CD4-positive, CD25-positive, alpha-beta regulatory T cell (primary cell): ENCODE results near the gene KIAA1217. TPM values are rescaled to one million over a fixed set of nuclear protein-coding genes. Genes with fewer than 3 reads are reported as not detected.
"Not testable (repeated sequence)": the region's sequence is repeated elsewhere in the genome, so short reads cannot be mapped to it uniquely, and the experiment has no call there.

Source experiments
- ATAC-seq, 2 donors: fragments of 150-1000 bp; cut with Tn5 transposase; one replicate each; pipeline ENCODE4 v1.10.0; 2021; ENCODE audit warnings: low read depth in 2 of 2, moderate number of reproducible peaks in 2 of 2, moderate library complexity in 1 of 2
- DNase-seq, 3 donors: peaks; one replicate each; pipeline versions ENCODE4 v3.0.0 to v3.0.0-alpha.2; 2012 to 2022; ENCODE audit warnings: mixed read lengths in 1 of 3
- H3K27ac ChIP-seq: one replicate; pipeline ENCODE4 v1.7.0; 2013; ENCODE audit warnings: mild to moderate bottlenecking, low read length; ENCODE audit not compliant: insufficient read depth, poor library complexity, severe bottlenecking
- H3K27me3 ChIP-seq: one replicate; pipeline ENCODE4 v1.7.0; 2013; ENCODE audit warnings: low read length; ENCODE audit not compliant: control insufficient read depth, insufficient read depth
- H3K36me3 ChIP-seq: one replicate; pipeline ENCODE4 v1.7.0; 2013; ENCODE audit warnings: mild to moderate bottlenecking, low read length, moderate library complexity; ENCODE audit not compliant: control insufficient read depth, insufficient read depth
- H3K4me1 ChIP-seq: 2 replicates; pipeline ENCODE4 v1.7.0; 2013; ENCODE audit warnings: mild to moderate bottlenecking, low read length; ENCODE audit not compliant: insufficient read depth, control insufficient read depth, poor library complexity, severe bottlenecking
- H3K4me3 ChIP-seq: one replicate; pipeline ENCODE4 v1.7.0; 2013; ENCODE audit warnings: low read depth, mild to moderate bottlenecking, low read length, moderate library complexity
- H3K9me3 ChIP-seq, 2 experiments: 1 replicate in 1 of 2; 2 replicates in 1 of 2; pipeline ENCODE4 v1.7.0; 2013; ENCODE audit warnings: low read length in 2 of 2, mild to moderate bottlenecking in 1 of 2, moderate library complexity in 1 of 2; ENCODE audit not compliant: control insufficient read depth in 2 of 2
- H3K27ac Mint-ChIP-seq, 3 donors: one replicate each; pipeline ENCODE4 v1.8.0; 2020 to 2022; ENCODE audit warnings: mild to moderate bottlenecking in 3 of 3, mixed read lengths in 3 of 3, moderate library complexity in 2 of 3
- H3K27me3 Mint-ChIP-seq: one replicate; pipeline ENCODE4 v1.8.0; 2022; ENCODE audit warnings: mild to moderate bottlenecking, mixed read lengths
- H3K36me3 Mint-ChIP-seq: one replicate; pipeline ENCODE4 v1.8.0; 2020; ENCODE audit warnings: mixed read lengths
- H3K4me1 Mint-ChIP-seq, 4 donors: one replicate each; pipeline ENCODE4 v1.8.0; 2020 to 2022; ENCODE audit warnings: mixed read lengths in 4 of 4, mild to moderate bottlenecking in 1 of 4
- H3K4me3 Mint-ChIP-seq, 4 donors: one replicate each; pipeline ENCODE4 v1.8.0; 2020 to 2022; ENCODE audit warnings: mild to moderate bottlenecking in 4 of 4, mixed read lengths in 4 of 4, moderate library complexity in 3 of 4
- H3K9me3 Mint-ChIP-seq, 7 donors: one replicate each; pipeline ENCODE4 v1.8.0; 2020 to 2022; ENCODE audit warnings: mixed read lengths in 7 of 7, mild to moderate bottlenecking in 3 of 7, moderate library complexity in 2 of 7
- polyA plus RNA-seq, 4 donors: library from polyadenylated mRNA; unstranded; fragments of 300-500 nt; fragmentation: Illumina TruSeq; gene quantifications; one replicate each; pipeline ENCODE4 v1.2.3, GENCODE V29; 2021
- total RNA-seq: library from RNA; stranded (reverse); gene quantifications from one replicate; pipeline ENCODE4 v1.2.3, GENCODE V29; 2022

The KIAA1217 gene
- total and polyA plus RNA-seq, 5 donors from 2014 or later = 0.10 TPM; not detected in 4

- H3K36me3 ChIP-seq, H3K27ac ChIP-seq, DNase-seq, H3K4me3 Mint-ChIP-seq, H3K4me1 ChIP-seq, H3K9me3 ChIP-seq, H3K27me3 ChIP-seq, H3K4me1 Mint-ChIP-seq, H3K9me3 Mint-ChIP-seq, H3K4me3 ChIP-seq, H3K27ac Mint-ChIP-seq, H3K36me3 Mint-ChIP-seq, ATAC-seq, H3K27me3 Mint-ChIP-seq: not testable (repeated sequence)
Measured at GRCh38 chr10:24482713-24483112, 273.8 kb downstream of the KIAA1217 start.

- H3K27me3 Mint-ChIP-seq = peaks cover under 1% of the 10 kb centered on the region
- DNase-seq (peak in 1 of 3 donors; percentile 49), ATAC-seq (peak; percentile 69 to 73)
- no peaks in the 10 kb centered on the region for H3K27me3 ChIP-seq
- peaks cover 0 to 4% (median 0%) of the 10 kb centered on the region in 4 donors for H3K4me1 Mint-ChIP-seq
- no peak overlapping the region for H3K4me3 ChIP-seq
- no peaks in the 10 kb centered on the region for H3K9me3 ChIP-seq
- H3K9me3 Mint-ChIP-seq = peaks cover 0 to 7% (median 2%) of the 10 kb centered on the region in 7 donors
- no peak overlapping the region for H3K27ac Mint-ChIP-seq
- H3K4me1 ChIP-seq = no peaks in the 10 kb centered on the region
- H3K4me3 Mint-ChIP-seq = no peak overlapping the region
- H3K36me3 Mint-ChIP-seq = no peaks in the 10 kb centered on the region
- no peaks in the 10 kb centered on the region for H3K36me3 ChIP-seq
- no peak overlapping the region for H3K27ac ChIP-seq
Measured at GRCh38 chr10:24483701-24484100, 274.8 kb downstream of the KIAA1217 start.

DNA sequence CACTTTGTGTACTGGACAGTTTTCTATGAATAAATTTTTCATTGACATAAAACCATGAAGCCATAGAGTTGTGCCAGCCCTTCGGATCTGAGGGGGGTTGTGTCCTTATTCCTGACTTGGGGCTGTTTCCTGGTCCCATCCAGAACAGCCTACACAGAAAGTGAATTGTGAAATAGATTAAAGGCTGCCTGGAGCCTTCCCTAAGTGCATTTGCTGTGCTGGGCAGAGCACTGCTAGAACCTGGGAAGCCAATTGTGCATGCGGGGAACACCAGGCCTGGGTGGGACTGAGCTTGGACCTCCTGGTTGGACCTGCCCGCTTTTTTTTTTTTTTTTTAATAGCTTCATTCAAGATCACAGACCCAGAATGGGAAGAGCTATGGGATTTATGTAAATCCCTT, 275.8 kb downstream of the KIAA1217 start:
- Mint-ChIP-seq H3K27me3 (peaks cover 4% of the 10 kb centered on the region), H3K4me3 (no peak overlapping the region), H3K27ac (no peak overlapping the region), H3K36me3 (no peaks in the 10 kb centered on the region), H3K4me1 (peaks cover 0 to 4% (median 0%) of the 10 kb centered on the region in 4 donors), H3K9me3 (peaks cover 0 to 2% (median 0%) of the 10 kb centered on the region in 7 donors)
- ATAC-seq (no peak), DNase-seq (no peak)
- H3K9me3 ChIP-seq = no peaks in the 10 kb centered on the region
- H3K27me3 ChIP-seq = no peaks in the 10 kb centered on the region
- H3K4me3 ChIP-seq = no peak overlapping the region
- H3K4me1 ChIP-seq = no peaks in the 10 kb centered on the region
- no peak overlapping the region for H3K27ac ChIP-seq
- no peaks in the 10 kb centered on the region for H3K36me3 ChIP-seq

DNA sequence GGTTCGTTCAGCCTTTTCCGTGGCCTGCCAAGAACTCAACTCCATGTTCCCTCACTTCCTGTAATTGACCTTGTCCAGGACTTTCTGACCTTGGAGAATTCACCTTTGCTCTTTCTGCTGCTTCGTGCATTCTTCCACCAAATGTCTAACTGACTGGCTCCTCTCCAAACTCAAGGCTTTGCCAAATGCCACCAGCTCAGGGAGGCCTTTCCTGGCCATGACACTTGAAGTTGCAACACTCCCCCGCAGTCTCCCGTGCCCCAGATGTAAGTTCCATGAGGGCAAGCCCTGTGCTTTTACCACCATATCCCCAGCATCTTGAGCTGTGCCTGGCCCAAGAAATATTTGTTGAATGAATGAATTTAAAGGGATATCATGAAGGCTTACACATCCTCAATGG, 276.4 kb downstream of the KIAA1217 start:
- peaks cover 4% of the 10 kb centered on the region for H3K27me3 Mint-ChIP-seq
- Histone ChIP-seq H3K27ac (no peak overlapping the region), H3K36me3 (no peaks in the 10 kb centered on the region), H3K4me1 (no peaks in the 10 kb centered on the region), H3K4me3 (no peak overlapping the region), H3K27me3 (no peaks in the 10 kb centered on the region), H3K9me3 (no peaks in the 10 kb centered on the region)
- H3K4me1 Mint-ChIP-seq = peaks cover 0 to 4% (median 0%) of the 10 kb centered on the region in 4 donors
- H3K27ac Mint-ChIP-seq = no peak overlapping the region
- H3K9me3 Mint-ChIP-seq = peaks cover 0 to 2% (median 0%) of the 10 kb centered on the region in 7 donors
- ATAC-seq (no peak), DNase-seq (no peak)
- H3K4me3 Mint-ChIP-seq = no peak overlapping the region
- H3K36me3 Mint-ChIP-seq = no peaks in the 10 kb centered on the region

DNA sequence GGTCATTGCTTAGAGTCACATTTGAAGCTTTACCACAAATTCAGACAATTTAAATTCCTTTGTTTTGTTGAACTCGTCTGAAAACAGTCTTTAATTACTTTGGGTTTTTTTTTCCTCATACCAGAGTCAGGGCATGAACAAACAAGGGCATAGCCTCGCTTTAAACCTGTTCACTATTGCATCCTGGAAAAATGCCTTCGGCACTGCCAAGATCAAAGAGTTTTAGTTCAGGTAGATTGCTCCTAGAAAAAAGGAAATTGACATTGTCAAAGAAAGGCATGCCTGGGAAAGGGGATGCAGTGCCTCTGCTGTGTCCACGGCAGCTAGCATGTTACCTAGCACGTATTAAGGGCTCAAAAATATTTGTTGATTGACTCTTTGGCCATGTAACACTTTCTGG, 279.7 kb downstream of the KIAA1217 start:
- H3K36me3 ChIP-seq = no peaks in the 10 kb centered on the region
- DNase-seq = no peak
- Mint-ChIP-seq H3K36me3 (no peaks in the 10 kb centered on the region), H3K27me3 (peaks cover 4% of the 10 kb centered on the region), H3K27ac (peak overlapping the region in 1 of 3 donors; percentile 34), H3K4me1 (peaks cover 0 to 2% (median 0%) of the 10 kb centered on the region in 4 donors), H3K9me3 (no peaks in the 10 kb centered on the region), H3K4me3 (no peak overlapping the region)
- no peak overlapping the region for H3K27ac ChIP-seq
- no peak for ATAC-seq
- no peaks in the 10 kb centered on the region for H3K4me1 ChIP-seq
- H3K9me3 ChIP-seq = no peaks in the 10 kb centered on the region
- H3K4me3 ChIP-seq = no peak overlapping the region
- H3K27me3 ChIP-seq = no peaks in the 10 kb centered on the region

DNA sequence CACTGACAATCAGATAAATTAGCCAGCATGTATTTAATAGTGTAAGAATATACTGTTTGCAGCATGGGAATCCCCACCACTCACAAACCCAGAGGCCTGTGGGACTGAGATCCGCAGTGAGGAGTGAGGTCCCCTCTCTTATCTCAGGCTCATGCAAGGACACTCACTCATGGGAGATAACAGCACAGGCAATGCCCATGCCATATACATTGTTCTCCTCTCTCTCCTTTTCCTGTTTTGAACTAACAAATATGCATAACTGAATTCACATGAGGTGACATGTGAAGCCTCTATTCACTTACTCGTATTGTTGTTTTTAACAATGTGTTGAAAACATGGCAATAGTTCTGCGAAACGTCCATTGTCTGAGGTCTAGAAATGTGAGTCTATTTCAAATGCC, 284.2 kb downstream of the KIAA1217 start:
- Histone ChIP-seq H3K27ac (no peak overlapping the region), H3K4me3 (no peak overlapping the region), H3K27me3 (no peaks in the 10 kb centered on the region), H3K4me1 (no peaks in the 10 kb centered on the region), H3K36me3 (no peaks in the 10 kb centered on the region), H3K9me3 (no peaks in the 10 kb centered on the region)
- Mint-ChIP-seq H3K4me1 (no peaks in the 10 kb centered on the region), H3K9me3 (peaks cover 0 to 2% (median 0%) of the 10 kb centered on the region in 7 donors), H3K27me3 (peaks cover 4% of the 10 kb centered on the region), H3K4me3 (no peak overlapping the region), H3K27ac (no peak overlapping the region), H3K36me3 (no peaks in the 10 kb centered on the region)
- no peak for DNase-seq
- ATAC-seq = no peak

DNA sequence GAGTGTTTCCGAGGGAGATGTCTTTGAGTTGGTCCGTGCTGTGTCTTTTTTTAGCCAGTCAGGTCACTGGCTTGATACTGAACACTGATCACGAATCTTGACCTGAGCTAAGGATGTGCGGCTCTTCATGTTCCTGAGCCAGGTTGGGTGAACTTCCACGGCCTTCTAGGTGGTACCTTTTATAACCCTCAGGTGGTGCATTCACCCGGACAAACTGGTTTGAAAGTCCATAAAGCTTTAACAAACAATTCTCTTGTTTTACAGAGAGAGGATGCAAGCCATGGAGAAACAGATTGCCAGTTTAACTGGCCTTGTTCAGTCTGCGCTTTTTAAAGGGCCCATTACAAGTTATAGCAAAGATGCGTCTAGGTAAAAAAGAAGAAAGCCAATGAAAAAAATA, 285.3 kb downstream of the KIAA1217 start:
- Mint-ChIP-seq H3K27ac (no peak overlapping the region), H3K4me1 (no peaks in the 10 kb centered on the region), H3K27me3 (no peaks in the 10 kb centered on the region), H3K9me3 (peaks cover 0 to 2% (median 0%) of the 10 kb centered on the region in 7 donors), H3K4me3 (no peak overlapping the region), H3K36me3 (no peaks in the 10 kb centered on the region)
- H3K27me3 ChIP-seq = no peaks in the 10 kb centered on the region
- H3K27ac ChIP-seq = no peak overlapping the region
- no peak overlapping the region for H3K4me3 ChIP-seq
- DNase-seq (no peak), ATAC-seq (no peak)
- no peaks in the 10 kb centered on the region for H3K9me3 ChIP-seq
- no peaks in the 10 kb centered on the region for H3K36me3 ChIP-seq
- no peaks in the 10 kb centered on the region for H3K4me1 ChIP-seq

- no peak for ATAC-seq
- no peaks in the 10 kb centered on the region for H3K9me3 ChIP-seq
- H3K9me3 Mint-ChIP-seq = peaks cover 0 to 2% (median 0%) of the 10 kb centered on the region in 7 donors
- H3K27ac Mint-ChIP-seq = no peak overlapping the region
- no peaks in the 10 kb centered on the region for H3K36me3 ChIP-seq
- no peaks in the 10 kb centered on the region for H3K4me1 ChIP-seq
- H3K27me3 Mint-ChIP-seq = no peaks in the 10 kb centered on the region
- no peaks in the 10 kb centered on the region for H3K27me3 ChIP-seq
- H3K4me3 ChIP-seq = no peak overlapping the region
- H3K27ac ChIP-seq = no peak overlapping the region
- no peak overlapping the region for H3K4me3 Mint-ChIP-seq
- DNase-seq = no peak
- H3K36me3 Mint-ChIP-seq = no peaks in the 10 kb centered on the region
- H3K4me1 Mint-ChIP-seq = no peaks in the 10 kb centered on the region
Measured at GRCh38 chr10:24494777-24495176, 285.8 kb downstream of the KIAA1217 start.
